DMS79 treated with DMSO at 0.1 percent for 48 hours (cell line): ENCODE measurements around the gene KIAA0930.
A peak's percentile ranks its signal among the peaks of the same experiment; 100 is the strongest.
"Not testable (repeated sequence)": the region's sequence is repeated elsewhere in the genome, so short reads cannot be mapped to it uniquely, and the experiment has no call there.

Source experiments
- DNase-seq: peaks from one replicate; lab custom pipeline; 2025; lab: John Stamatoyannopoulos, UW

Gene KIAA0930

GRCh38 chr22:45262931-45263462, 22.3 kb upstream of the KIAA0930 start:
- no peak for DNase-seq

- DNase-seq = no peak
Measured at GRCh38 chr22:45262195-45262930, 21.7 kb upstream of the KIAA0930 start.

- peak; percentile 13 for DNase-seq
Measured at GRCh38 chr22:45261407-45262088, 20.9 kb upstream of the KIAA0930 start.

- DNase-seq = not testable (repeated sequence)
Measured at GRCh38 chr22:45260395-45260759, 19.7 kb upstream of the KIAA0930 start.

- DNase-seq = no peak
Measured at GRCh38 chr22:45259754-45260394, 19.2 kb upstream of the KIAA0930 start.

- not testable (repeated sequence) for DNase-seq
Measured at GRCh38 chr22:45257941-45258340, 17.2 kb upstream of the KIAA0930 start.

- DNase-seq = no peak
Measured at GRCh38 chr22:45254789-45255278, 14.1 kb upstream of the KIAA0930 start.

GRCh38 chr22:45254388-45254787, 13.7 kb upstream of the KIAA0930 start:
- no peak for DNase-seq

GRCh38 chr22:45253039-45253641, 12.4 kb upstream of the KIAA0930 start:
- DNase-seq = no peak

- no peak for DNase-seq
Measured at GRCh38 chr22:45251825-45252224, 11.1 kb upstream of the KIAA0930 start.

- no peak for DNase-seq
Measured at GRCh38 chr22:45248832-45249561, 8.3 kb upstream of the KIAA0930 start.

- no peak for DNase-seq
Measured at GRCh38 chr22:45246060-45246985, 5.6 kb upstream of the KIAA0930 start.

GRCh38 chr22:45244916-45245315, 4.2 kb upstream of the KIAA0930 start:
- no peak for DNase-seq

GRCh38 chr22:45242778-45243191, 2.1 kb upstream of the KIAA0930 start:
- DNase-seq = peak; percentile 17

- no peak for DNase-seq
Measured at GRCh38 chr22:45240104-45240809, 437 bp downstream of the KIAA0930 start.

- DNase-seq = no peak
Measured at GRCh38 chr22:45239681-45240051, 1.0 kb downstream of the KIAA0930 start.

- DNase-seq = no peak
Measured at GRCh38 chr22:45238957-45239680, 1.6 kb downstream of the KIAA0930 start.

- DNase-seq = no peak
Measured at GRCh38 chr22:45238076-45238956, 2.4 kb downstream of the KIAA0930 start.
